Mucosa of gallbladder (tissue), 1 donor: ENCODE data around the gene TMEM272. TPM values are rescaled to one million over a fixed set of nuclear protein-coding genes. Genes with fewer than 3 reads are reported as not detected.

Source experiments
- DNase-seq: peaks from one replicate; pipeline ENCODE4 v3.0.0-alpha.2; 2020; ENCODE audit warnings: low spot score
- total RNA-seq: library from RNA; stranded (reverse); gene quantifications from one replicate; pipeline ENCODE4 v1.2.1, GENCODE V29; 2021
- donor health status: DM: no; HTN: no; CAD: no.

The TMEM272 gene
- total RNA-seq, 1 donor from 2014 or later: 1.0 TPM

- no peak for DNase-seq
These were observed 4.4 kb upstream of the TMEM272 start for GRCh38 chr13:51849145-51850101.

- DNase-seq: no peak
These were observed 3.7 kb upstream of the TMEM272 start for GRCh38 chr13:51848674-51849073.

DNA sequence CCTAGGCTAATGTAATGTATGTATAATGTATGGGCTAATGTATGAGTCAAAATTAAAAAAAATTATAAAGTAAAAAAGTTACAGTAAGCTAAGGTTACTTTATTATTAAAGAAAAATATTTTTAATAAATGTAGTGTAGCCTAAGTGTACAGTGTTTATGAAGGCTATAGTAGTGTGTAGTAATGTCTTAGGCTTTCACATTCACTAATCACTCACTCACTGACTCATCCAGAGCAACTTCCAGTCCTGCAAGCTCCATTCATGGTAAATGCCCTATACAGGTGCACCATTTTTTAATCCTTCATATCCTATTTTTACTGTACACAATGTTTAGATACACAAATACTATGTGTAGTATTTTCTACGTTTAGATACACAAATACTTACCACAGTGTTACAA is 1.8 kb upstream of the TMEM272 start:
- DNase-seq: no peak

DNA sequence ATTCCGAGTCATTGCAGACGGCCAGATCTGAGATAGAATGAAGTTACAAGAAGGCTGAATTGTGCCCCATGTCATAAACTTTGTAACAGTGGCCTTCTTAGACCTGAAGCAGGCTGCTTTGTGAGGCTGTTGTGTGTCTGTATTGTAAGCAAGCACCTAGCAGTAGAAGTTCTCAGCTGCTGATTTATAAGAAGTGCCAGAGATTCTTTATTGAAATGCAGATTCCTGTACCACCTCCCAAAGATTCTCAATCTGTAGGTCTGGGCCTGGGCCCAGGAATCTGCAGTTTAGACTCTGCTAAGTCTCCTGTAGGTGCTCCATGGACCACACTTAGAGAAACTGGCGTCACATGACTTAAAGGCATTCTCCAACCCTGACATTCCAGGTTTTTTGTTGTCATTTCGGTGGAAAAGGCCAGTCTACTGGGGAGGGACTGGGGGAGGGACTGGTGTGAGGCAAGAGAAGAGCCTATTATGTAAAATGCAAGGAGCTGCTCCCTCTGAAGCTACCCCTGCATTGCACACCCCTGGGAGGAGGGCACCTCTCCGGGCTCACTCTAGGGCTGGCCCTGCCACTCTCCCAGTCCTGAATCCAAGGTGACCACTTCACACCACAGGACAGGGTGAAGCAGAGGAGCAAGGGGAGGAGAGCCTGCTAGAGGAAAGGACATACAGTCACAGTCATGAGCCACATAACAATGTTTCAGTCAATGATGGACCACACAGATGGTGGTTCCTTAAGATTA is 769 bp upstream of the TMEM272 start:
- DNase-seq: no peak

- DNase-seq: no peak
These were observed 1.4 kb downstream of the TMEM272 start for GRCh38 chr13:51843529-51843928.

DNA sequence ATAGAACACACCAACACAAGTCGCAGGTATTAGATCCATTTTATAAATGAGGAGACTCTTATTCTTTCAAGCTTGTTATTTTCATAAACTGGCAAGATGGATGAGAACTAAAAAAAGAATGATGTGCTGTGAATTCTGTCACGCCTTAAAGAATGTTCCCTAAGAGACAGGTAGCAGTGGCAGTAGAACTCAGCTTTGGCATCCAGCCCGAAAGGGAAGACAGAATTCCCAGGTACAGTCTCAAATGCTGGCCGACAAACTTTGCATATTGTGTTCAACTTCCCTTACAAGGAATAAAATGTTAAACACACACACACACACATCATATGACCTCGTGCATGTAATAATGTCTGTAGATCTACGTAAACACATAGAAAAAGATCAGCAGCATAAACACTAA is 3.2 kb downstream of the TMEM272 start:
- no peak for DNase-seq

DNA sequence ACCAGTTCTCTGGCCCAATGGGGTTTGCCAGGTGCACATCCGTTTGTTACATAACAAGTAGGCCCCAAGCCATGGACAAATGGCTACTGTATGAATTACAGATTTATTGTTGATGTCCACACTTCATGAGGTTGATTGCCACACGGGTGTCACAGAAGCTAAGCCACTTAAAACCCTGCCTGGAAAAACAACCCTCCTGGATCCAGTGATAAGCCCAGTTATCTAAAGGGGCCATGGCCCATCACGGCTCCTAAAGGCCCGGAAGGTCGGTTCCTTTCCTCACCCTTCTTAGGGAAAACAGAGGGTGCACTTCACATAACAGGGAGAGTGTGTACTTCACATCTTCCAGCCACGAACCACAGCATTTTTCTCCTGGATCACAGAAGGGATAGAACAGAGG is 4.1 kb downstream of the TMEM272 start:
- no peak for DNase-seq

- DNase-seq: no peak
These were observed 5.1 kb downstream of the TMEM272 start for GRCh38 chr13:51839711-51840540.

GRCh38 chr13:51838240-51838846 is 6.6 kb downstream of the TMEM272 start:
- no peak for DNase-seq

GRCh38 chr13:51837016-51837415 is 8.0 kb downstream of the TMEM272 start:
- DNase-seq: no peak

DNA sequence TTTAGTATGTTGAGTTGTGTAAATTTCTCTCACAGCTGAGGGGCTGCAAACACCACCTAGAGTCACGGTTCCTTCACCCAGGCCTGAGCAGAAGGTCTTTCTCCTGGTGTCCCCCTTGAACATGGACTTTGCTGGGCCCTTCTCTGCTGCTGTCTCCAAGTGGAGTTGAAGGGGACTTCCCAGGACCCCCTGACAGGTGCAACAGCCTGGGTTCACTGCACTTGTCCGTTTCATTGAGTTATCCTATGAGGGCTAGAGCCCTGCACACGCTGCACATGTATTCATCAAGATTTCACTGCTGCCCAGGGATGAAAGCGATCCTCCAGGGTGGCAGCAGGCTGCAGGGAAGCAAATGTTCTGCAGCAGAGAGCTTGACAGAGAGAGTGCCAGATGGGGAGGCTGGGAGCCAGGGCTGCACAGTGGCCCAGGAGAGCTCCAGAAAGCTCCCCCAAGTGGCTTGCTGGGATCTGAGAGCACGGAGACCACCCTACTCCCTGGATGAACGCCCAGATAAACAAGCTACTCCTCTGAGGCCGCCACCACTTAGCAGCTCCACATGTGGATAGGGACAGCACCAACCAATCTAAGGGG is 10.3 kb downstream of the TMEM272 start:
- no peak for DNase-seq

DNA sequence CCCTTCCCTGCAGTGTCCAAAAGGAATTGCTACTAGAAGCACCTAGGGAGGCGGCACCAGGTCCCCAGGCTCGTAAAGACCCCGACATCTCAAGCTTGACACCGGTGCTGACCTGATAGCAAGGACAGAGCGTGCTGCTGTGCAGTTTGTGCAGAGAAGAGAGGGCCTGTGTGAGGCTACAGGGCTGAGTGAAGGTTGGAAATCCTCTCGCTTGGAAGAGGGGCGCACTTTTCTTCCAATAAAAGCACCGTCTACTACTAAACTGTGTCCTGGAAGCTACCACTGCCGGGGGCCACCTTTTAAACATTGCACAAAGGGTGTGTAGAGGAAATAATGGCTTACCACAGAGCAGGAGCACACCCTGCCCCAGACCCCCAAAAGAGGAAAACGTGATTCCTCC is 11.0 kb downstream of the TMEM272 start:
- DNase-seq: no peak

DNA sequence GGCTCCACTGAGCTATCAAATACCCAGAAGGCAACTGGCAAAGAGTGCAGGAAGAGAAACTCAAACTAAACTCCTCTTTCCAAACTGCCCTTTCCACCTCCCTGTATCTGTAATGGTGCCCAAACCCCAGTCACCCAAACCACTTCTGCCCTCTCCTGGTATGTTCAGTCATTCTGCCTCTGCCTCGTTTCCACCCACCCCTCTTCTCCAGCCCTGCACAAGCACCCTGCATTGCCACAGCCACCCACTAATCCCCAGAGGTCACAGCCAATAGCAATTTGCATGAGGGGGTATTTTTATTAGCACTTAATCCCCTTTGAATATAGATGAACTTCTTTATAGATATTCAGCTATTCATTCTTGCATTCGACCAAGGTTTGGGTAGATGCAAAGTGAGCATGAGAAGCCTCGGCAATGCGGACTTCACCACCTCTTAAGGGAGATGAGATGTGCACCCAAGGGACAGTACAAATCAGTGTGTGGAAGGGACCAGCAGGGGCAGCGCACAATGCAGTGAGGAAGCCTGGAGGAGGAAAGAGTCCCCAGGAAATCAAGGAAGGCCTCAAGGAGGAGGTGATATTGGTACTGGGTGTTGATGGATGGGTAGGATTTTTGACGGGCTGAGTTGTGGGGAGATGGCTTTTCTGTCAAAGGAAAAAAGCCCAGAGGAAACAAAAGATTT is 12.4 kb downstream of the TMEM272 start:
- no peak for DNase-seq

DNA sequence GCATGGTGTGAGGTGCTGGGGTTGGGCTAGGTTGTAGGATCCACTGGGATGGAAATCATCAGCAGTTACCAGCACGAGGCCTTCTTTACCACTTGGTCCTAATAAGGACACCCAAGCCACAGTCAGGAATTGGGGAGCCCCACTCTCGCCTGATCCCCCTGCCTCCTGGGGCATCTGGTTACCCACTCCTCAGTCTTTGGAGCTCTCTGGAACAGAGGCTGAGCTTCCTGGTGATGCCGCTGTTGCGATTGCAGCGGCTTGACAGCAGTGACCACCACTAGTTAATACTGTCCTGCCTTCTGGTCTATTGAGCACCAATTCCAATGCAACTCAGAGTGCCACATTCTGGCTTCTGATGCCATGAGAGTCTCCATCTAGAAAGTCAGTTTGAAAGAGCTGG is 13.5 kb downstream of the TMEM272 start:
- no peak for DNase-seq

DNA sequence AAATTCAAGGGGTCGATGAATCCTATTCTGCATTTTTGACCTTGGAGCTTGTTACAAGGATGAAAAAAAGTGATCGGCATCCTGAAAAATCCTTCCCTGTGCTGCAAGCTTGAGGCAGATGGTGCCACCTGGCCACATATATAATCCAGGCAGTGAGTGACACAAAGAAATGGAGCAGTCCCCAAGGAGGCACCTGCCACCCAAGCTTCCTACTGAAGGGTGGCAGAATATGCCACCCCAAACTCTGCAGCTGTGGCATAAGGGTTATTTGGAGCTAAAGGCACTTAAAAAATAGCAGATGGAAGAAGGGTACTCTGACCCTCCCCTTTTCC is 15.4 kb downstream of the TMEM272 start:
- no peak for DNase-seq

DNA sequence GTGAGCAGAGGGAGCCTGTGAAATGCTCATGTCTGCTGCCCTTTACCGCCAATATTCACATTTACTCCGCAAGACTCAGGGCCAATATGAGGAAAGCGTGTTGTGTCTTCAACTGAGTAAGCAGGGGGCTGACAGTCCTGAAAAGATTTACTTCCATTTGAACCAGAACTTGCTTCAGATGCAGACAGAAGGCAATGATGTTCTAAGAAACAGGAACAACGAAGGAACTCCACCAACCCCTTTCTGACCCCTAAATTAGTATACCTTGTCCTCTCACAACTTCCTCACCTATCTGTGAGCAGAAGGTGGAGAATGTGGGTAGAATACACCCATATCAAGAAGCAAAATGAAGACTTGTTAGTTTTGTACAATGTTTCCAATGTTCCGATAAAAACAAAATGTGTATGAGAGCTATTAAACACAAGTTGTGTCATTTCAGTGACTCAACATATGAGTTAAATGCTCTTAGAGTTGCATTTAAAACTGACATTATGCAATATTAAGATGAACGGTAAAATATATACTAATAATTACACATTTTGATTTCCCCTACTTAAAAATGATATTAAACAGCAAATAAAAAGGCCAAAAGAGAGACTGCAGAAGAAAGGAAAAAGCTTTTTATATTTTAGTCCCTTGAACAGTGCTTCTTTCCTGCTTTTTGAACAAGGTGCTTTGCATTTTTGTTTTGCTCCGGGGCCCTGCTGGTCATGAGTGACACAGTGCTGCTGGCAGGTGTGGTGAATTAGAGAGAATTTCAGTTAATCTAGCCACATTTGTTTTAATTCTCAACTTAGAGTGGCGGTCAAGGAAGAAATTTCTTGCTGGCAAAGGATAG is 16.0 kb downstream of the TMEM272 start:
- no peak for DNase-seq

DNA sequence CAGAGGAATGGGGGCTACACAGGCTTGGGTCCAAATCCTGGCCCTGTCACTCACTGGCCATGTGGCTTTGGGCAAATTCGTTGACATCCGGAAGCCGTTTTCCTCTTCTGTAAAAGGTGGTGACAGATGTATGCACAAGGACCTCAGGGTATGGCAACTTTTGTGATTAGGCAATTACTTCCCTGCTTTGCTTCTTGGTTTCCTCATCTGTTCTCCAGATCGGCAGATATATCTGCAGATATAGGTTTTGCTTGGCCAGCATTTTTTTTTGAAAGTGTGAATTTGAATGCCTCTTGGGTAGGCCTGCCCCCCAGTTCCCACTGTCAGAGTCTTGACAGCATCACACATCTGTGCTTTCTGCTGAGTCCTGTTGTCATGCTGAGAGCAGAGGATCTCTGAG is 17.7 kb downstream of the TMEM272 start:
- no peak for DNase-seq

- DNase-seq: no peak
These were observed 18.4 kb downstream of the TMEM272 start for GRCh38 chr13:51826606-51827005.

DNA sequence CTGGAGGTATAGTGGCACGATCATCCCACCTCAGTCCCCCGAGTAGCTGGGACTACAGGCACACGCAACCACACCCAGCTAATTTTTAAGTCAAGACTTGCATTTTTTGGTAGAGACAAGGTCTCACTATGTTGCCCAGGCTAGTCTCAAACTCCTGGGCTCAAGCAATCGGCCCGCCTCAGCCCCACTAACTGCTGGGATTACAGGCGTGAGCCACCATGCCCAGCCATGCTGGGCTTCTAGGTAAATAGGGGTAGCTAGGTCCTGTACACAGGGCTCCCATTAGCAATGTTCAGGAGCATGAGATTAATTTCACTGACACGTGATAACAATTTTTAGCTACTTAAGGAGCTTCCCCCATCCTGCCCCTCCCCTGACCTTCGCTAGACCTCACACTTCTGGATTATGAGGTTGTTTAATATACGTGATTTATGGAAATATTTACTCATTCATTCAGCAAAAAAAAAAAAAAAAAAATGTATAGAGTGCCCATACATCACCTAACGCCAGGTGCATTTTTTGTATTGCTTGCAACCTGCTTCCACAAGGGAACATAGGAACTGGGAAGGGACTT is 19.2 kb downstream of the TMEM272 start:
- DNase-seq: no peak
